Esophagus squamous epithelium (tissue), 4 donors: ENCODE measurements around the gene LBP.

ENCODE experiments used
- CTCF ChIP-seq, 6 experiments: fragments of 450-650 bp in 4 of 6; fragments of 200-600 bp in 2 of 6; sonication (generic) in 2 of 6; IDR thresholded peaks; one replicate each; pipeline ENCODE4 v1.5.1; 2016 to 2019; ENCODE audit warnings: antibody characterized with exemption in 6 of 6, mild to moderate bottlenecking in 4 of 6, moderate library complexity in 4 of 6
- POLR2A ChIP-seq, 4 donors: fragments of 450-650 bp; IDR thresholded peaks; one replicate each; pipeline ENCODE4 v1.6.1; 2017; ENCODE audit warnings: antibody characterized with exemption in 4 of 4, mild to moderate bottlenecking in 4 of 4, moderate library complexity in 3 of 4

GRCh38 chr20:38303908-38304379 is 42.3 kb upstream of the LBP start, which contains the start of gene BPI:
- no peak for TF ChIP-seq CTCF (IDR thresholded peaks at IDR 0.05)
- no peak for TF ChIP-seq POLR2A (IDR thresholded peaks at IDR 0.05)
